ENCODE measurements around the gene CYP2A6.
"Not testable (repeated sequence)": the region's sequence is repeated elsewhere in the genome, so short reads cannot be mapped to it uniquely, and the experiment has no call there.

CYP2A6 gene

DNA sequence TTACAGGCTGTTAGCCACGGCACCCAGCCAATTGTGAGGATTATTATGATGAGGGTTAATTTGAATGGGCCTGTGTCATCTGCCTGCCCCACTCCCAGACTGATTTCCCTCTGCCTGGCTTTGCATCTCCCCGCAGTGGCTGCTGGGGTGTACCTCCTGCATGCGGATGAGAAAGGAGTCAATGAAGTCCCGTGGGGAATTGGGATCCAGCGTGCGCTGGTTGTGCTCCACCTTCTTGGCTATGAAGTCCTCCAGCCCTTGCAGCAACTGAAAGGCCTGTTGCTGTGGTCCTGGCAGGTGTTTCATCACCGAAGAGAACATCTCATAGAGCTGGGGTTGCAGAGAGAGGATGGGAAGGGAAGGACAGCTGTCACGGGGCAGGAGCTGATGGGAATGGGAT is 3.5 kb downstream of the CYP2A6 start:
- DNase-seq (ENCODE audit: low spot score), result not testable (repeated sequence)

DNA sequence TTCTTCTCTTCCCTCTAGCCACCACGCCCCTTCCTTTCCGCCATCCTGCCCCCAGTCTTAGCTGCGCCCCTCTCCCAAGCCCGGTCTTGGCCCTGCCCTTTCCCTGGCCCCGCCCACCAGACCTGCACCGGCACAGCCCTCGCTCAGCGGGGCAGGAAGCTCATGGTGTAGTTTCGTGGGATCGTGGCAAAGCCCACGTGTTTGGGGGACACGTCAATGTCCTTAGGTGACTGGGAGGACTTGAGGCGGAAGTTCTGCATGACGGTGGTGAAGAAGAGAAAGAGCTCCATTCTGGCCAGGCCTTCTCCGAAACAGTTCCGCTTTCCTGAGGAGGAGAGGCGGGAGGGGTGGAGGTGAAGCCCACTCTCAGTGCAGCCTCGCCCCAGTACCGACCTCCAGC is 6.6 kb downstream of the CYP2A6 start:
- DNase-seq (ENCODE audit: low spot score), result not testable (repeated sequence)

DNA sequence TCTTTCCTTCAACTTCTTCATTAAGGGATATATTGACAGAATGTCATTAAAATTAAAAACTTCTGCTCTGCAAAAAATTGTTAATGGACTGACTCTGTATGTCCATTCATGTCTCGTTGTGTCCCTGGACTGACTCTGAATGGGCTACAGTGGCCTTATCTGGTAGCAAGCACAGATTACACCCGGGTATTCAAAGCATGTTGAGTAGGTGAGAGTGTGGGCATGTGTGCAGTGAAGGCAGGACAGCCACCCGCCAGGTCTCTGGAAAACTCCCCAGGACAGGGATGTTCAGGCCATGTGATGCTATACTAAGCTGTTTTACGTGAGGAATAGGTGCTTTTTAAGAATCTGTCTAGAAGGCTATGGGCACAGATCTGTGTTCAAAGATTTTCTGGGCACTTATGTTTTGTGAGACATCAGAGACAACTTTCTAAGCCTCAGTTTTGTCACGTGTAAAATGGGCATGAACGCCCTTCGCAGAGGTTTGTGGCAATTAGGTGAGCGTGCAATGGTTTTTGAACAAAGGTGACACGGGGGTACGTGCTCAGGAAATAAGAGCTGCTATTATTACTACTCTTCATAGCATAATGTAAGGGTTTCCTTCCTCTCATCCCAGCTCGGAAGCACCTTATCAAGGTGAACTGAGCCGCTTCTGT is 7.1 kb downstream of the CYP2A6 start:
- not testable (repeated sequence) for DNase-seq (ENCODE audit: low spot score)

DNA sequence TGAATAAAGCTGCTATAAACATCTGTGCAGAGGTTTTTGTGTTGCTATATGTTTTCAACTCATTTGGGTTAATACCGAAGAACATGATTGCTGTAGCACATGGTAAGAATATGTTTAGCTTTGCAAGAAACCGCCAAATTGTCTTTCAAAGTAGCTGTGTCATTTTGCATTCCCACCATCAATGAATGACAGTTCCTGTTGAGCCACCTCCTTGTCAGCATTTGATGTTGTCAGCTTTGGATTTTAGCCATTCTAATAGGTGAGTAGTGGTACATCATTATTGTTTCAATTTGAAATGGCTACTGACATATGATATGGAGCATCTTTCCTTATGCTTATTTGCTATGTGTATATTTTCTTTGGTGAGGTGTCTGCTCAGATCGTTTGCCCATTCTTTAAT is 8.2 kb downstream of the CYP2A6 start:
- DNase-seq (ENCODE audit: low spot score), result not testable (repeated sequence)

DNA sequence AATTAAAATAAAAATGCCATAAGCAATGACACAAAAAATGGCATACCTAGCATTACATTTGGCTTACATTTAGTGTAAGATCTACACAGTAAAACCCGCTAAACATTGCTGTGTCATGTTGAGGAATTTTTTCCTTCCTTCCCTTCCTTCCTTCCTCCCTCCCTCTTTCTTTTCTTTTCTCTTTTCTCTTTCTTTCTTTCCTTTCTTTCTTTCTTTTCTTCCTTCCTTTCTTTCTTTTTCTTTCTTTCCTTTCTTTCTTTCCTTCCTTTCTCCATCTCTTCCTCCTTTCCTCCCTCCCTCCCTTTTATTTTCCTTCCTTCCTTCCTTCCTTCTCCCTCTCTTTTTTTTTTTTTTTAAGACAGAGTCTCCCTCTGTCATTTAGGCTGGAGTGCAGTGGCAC is 11.8 kb downstream of the CYP2A6 start:
- DNase-seq (ENCODE audit: low spot score), result not testable (repeated sequence)

DNA sequence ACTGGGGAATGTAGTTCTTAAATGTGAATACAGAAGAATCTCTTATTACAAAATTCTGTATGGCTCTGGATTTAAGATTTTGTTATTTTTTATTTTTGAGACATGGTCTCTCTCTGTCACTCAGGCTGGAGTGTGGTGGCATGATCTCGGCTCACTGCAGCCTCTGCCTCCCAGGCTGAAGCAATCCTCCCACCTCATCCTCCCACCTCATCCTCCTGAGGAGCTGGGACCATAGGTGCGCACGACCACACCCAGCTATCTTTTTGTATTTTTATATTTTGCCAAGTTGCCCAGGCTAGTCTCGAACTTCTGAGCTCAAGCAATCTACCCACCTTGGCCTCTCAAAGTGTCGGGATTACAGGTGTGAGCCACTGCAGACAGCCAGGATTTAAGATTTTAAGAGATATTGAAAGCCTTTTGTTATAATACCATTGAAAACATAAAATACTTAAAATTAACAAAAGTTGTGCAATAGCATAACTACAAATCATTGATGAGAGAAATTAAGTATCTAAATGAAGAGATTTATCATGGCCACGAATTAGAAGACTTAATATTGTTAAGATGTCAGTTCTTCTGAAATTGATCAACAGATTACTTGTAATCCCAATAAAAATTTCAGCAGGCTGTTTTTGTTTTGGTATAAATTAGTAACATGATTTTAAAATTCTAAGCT is 13.4 kb downstream of the CYP2A6 start:
- DNase-seq (ENCODE audit: low spot score), result no peak

DNA sequence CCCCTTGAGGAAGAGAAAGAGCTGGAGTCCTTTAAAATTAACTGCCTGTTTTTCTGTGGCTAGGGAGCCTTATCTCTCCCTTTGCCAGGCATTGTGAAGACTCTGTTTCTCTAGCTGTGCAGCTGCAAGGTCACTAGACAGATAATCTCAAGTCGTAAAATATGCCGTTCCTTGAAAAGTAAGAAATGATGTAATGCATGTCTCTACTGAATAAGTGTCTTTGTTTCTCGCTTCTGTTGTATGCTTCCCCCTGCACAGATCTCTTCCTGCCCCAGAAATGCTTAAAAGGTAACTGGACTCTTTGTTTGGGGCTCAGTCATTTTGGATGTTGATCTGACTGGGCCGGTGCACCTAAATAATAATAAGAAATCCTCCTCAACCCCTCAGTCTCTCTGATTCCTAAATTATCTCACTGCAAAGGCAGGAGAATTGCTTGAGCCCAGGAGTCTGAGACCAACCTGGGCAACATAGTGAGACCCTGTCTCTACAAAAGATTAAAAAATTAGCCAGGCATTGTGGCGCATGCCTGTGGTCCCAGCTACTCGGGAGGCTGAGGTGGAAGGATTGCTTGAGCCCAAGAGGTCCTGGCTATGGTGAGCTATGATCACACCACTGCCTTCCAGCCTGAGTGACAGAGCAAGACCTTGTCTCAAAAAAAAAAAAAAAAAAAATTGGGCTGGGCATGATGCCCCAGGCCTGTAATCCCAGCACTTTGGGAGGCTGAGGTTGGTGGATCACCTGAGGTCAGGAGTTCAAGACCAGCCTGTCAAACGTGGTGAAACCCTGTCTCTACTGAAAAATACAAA is 16.3 kb downstream of the CYP2A6 start:
- not testable (repeated sequence) for DNase-seq (ENCODE audit: low spot score)

DNA sequence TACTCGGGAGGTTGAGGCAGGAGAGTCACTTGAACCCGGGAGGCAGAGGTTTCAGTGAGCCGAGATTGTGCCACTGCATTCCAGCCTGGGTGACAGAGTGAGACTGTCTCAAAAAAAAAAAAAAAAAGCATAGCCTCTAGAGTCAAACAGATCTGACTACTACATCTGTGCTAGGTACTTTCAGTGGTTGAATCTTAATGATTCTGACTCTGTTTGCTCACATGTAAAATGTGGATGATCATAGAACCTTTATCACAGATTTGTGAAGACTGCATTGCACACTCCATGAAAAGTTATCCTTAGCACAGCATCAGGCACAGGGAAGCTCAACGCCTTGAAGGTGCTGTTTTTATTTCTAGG is 17.8 kb downstream of the CYP2A6 start:
- DNase-seq (ENCODE audit: low spot score), result not testable (repeated sequence)

DNA sequence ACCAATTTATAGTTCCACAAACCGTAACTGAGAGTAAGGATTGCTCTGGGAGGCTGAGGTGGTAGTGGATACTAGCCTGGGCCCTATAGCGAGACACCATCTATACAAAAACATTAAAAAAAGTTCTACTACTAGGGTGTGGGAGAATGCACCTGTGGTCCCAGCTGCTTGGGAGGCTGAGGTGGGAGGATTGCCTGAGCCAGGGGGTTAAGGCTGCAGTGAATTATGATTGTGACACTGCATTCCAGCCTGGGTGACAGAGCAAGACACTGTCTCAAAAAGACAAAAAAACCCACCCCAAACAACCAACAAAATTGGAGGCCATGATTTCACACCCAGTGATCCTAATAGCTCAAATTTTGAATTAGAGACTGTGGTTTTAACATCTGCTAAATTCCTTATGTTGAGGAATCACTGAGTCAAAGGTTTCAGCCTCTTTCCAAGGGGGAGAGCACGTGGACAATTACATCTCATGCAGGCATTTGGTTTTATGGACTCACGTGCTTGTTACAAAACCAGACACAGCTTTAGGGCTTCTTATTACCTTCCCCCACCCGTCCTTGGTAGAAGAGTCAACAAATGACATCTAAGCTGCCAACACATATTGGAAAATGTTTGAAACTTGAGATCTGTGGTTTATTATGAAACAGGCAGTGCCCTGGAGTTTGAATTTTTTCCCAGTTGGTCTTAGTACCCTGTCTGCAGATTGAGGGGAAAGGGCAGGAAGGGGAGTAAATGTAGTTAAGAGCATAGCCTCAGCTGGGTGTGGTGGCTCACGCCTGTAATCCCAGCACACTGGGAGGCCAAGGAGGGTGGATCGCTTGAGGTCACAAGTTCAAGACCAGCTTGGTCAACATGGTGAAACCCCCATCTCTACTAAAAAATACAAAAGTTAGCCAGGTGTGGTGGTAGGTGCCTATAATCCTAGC is 18.5 kb downstream of the CYP2A6 start:
- DNase-seq (ENCODE audit: low spot score), result no peak

DNA sequence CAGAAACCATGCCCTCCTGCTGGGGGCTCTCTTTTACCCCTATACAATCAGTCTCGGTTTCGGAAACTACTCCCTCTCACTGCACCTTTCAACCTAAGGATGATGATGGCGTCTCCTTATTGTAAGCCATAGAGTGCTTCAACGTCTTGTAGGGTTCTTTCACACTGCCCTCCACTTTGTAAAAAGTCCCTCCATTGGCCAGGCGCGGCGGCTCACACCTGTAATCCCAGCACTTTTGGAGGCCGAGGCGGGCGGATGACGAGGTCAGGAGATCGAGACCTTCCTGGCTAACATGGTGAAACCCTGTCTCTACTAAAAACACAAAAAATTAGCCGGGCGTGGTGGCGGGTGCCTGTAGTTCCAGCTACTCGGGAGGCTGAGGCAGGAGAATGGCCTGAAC is 19.5 kb downstream of the CYP2A6 start:
- DNase-seq (ENCODE audit: low spot score), result not testable (repeated sequence)

DNA sequence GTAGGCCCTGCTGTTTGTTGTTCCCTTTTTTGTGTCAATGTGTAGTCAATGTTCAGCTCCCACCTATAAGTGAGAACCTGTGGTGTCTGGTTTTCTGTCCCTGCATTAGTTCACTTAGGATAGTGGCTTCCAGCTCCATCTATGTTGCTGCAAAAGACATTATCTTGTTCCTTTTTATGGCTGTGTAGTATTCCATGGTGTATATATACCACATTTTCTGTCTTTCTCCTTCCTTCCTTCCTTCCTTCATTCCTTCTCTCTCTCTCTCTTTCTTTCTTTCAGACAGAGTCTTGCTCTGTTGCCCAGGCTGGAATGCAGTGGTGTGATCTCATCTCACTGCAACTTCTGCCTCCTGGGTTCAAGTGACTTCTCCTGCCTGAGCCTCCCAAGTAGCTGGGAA is 21.0 kb downstream of the CYP2A6 start:
- DNase-seq (ENCODE audit: low spot score), result no peak

DNA sequence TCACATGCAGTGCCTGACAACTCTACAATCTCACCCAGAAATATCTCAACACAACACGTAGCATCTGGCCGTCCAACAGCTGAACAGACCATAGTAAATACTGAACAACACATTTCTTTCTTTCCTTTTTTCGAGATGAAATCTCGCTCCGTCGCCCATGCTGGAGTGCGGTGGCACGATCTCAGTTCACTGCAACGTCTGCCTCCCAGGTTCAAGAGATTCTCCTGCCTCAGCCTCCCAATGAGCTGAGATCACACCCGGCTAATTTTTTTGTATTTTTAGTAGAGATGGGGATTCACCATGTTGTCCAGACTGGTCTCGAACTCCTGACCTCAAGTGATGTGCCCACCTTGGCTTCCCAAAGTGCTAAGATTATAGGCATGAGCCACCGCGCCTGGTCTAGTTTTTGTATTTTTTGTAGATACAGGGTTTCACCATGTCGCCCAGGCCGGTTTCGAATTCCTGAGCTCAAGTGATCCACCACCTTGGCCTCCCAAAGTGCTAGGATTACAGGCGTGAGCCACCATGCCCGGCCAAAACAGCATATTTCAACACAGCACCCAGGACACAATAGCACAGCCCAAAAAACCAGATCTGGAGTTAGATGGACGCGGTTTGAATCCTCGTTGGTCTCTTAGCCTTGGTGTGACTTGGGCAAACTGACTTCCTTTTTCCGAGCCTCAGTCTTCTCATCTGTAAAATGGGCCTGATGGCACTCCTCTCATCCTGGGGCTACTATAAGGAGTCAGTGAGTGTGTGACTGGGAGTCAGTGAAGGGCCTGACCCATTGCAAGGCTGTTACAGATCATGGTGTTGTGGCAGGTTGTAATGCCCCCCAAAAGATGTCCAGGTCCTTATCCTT is 22.6 kb downstream of the CYP2A6 start:
- no peak for DNase-seq (ENCODE audit: low spot score)

DNA sequence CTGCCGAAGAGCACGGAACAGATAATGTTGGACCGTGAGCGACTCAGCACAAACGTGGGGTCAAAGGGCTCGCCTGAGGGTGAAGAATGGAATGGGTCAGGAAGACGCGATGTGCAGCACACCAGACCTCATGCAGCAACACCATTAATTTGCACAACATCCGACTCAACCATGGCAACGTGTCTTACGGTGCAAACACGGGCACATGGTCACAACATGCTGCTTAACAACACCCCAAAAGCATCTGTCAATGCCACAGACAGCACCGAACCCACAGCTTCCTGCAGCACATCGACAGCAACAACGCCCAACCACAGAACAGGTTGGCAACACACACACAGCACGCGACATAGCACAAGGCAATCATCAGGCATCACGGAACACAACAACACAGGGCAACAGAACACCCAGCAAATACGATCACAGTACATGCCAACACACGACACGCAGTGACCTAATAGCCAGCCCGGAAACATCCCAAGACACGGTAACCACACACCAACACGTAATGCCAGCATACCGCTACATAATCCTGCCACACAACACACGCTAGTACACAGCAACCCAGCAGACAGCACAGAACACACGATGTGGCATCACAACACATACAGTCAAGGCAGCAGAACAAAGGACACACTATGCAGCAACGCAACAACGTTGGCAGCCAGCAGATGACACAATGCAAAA is 23.4 kb downstream of the CYP2A6 start:
- DNase-seq (ENCODE audit: low spot score), result not testable (repeated sequence)

DNA sequence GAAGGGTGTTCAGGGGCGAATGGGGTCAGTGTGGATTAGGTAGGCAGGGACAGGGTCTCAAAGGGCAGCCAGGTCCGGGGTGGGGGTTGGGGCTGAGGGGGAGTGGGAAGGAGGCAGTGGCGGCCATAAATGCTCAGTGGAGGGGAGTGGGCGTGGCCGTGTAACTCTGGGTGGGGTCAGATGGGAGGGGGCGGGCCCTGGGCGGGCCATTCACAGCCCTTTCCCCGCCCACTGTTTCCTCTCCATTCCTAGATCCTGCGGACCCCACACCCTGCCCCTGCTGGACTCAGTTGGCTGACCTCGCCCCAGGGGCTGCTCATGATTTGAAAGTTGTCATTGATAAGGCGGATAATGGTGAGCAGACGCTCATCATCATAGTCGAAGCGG is 23.9 kb downstream of the CYP2A6 start:
- DNase-seq (ENCODE audit: low spot score), result not testable (repeated sequence)

DNA sequence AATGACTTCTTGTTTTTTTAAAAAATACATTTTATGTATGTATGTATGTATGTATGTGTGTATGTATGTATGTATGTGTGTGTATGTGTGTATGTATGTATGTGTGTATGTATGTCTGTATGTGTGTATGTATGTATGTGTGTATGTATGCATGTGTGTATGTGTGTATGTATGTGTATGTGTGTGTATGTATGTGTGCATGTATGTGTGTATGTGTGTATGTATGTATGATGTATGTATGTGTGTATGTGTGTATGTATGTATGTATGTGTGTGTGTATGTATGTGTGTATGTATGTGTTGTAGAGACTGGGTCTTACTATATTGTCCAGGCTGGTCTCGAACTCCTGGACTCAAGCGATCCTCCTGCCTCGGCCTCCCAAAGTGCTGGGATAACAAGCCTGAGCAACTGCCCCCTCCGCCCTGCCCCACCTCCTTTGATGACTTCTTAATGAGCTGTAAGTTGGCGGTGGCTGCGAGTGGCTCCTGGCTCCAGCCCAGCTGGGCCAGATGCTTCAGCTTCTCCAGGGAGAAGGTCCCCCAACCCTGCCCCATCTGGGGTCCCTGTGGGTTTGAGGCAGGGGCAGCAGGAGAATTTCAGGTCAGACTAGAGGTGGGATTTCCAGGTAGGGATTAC is 24.7 kb downstream of the CYP2A6 start:
- not testable (repeated sequence) for DNase-seq (ENCODE audit: low spot score)

DNA sequence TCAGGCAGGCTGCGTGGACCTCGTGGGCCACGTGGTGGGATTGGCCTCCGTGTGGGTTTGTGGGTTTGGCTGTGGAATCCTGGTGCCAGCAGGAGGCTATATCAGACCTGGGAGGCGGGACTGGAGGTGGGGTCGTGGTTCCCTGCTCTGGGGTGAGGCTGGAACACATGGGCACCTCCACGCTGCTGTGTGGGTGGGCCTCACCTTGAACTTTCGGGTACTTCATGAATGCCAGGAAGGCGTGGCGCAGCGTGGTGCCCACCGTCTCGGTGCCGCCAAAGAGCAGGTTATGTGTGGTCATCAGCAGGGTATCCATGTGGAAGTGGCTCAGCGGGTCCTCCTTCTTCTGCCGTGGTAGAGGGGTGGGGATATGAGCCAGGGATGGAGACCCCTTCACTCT is 25.3 kb downstream of the CYP2A6 start:
- not testable (repeated sequence) for DNase-seq (ENCODE audit: low spot score)

DNA sequence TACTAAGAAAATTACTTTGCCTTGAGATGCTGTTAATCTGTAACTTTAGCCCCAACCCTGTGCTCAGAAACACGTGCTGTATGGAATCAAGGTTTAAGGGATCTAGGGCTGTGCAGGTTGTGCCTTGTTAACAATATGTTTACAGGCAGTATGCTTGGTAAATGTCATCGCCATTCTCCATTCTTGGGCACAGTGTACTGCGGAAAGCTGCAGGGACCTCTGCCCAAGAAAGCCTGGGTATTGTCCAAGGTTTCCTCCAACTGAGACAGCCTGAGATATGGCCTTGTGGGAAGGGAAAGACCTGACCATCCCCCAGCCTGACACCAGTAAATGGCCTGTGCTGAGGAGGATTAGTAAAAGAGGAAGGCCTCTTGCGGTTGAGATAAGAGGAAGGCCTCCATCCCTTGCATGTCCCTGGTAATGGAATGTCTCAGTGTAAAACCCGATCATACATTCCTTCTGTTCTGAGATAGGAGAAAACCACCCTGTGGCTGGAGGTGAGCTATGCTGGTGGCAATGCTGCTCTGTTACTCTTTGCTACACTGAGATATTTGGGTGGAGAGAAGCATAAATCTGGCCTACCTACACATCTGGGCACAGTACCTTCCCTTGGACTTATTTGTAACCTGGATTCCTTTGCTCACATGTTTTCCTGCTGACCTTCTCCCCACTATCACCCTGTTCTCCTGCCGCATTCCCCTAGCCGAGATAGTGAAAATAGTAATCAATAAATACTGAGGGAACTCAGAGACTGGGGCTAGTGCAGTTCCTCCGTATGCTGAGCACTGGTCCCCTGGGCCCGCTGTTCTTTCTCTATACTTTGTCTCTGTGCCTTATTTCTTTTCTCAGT is 27.3 kb downstream of the CYP2A6 start:
- not testable (repeated sequence) for DNase-seq (ENCODE audit: low spot score)

DNA sequence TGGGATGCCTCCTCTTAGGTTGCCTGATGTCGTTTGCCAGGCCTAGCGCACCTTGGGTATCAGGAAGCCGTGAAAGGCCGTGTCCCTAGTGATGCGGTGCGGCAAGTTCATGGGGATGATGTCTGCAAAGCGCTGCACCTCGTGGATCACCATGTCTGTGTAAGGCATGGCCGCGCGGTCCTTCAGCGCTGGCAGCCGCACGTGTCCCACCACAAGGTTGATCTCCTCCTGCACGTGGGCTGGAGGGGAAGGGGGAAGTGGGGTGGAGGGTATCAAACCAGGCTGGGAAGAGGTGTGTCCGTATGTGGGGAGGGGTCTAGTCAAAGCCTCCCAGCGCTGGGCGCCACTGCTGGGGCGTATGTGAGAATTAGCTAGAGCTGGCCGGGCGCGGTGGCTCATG is 28.1 kb downstream of the CYP2A6 start:
- DNase-seq (ENCODE audit: low spot score), result no peak
